Right lobe of liver (tissue), 6 donors: ENCODE data around the gene RPS19. TPM values are rescaled to one million over a fixed set of nuclear protein-coding genes. Genes with fewer than 3 reads are reported as not detected.

Source experiments
- ATAC-seq, 4 donors: fragments of 200-7000 bp; cut with Tn5 transposase; one replicate each; pipeline ENCODE4 v1.9.1; 2020; ENCODE audit warnings: mild to moderate bottlenecking in 4 of 4, moderate library complexity in 4 of 4
- DNase-seq, 3 donors: peaks; one replicate each; pipeline ENCODE4 v3.0.0-alpha.2; 2020
- H3K27ac ChIP-seq, 3 donors: fragments of 200-600 bp; one replicate each; pipeline ENCODE4 v1.8.0; 2022
- H3K27me3 ChIP-seq, 2 donors: fragments of 200-600 bp; one replicate each; pipeline ENCODE4 v1.8.0; 2022
- H3K36me3 ChIP-seq, 4 donors: fragments of 200-600 bp; sonication (generic) in 1 of 4; one replicate each; pipeline versions ENCODE4 v1.5.1 to v1.8.0; 2017 to 2022; ENCODE audit warnings: control low read depth in 1 of 4
- H3K4me1 ChIP-seq, 4 donors: fragments of 200-600 bp; sonication (generic) in 1 of 4; one replicate each; pipeline versions ENCODE4 v1.5.1 to v1.8.0; 2017 to 2022; ENCODE audit warnings: control low read depth in 1 of 4
- H3K4me3 ChIP-seq, 3 donors: fragments of 200-600 bp; one replicate each; pipeline ENCODE4 v1.8.0; 2022
- H3K9me3 ChIP-seq, 4 donors: fragments of 200-600 bp; sonication (generic) in 1 of 4; one replicate each; pipeline versions ENCODE4 v1.5.1 to v1.8.0; 2017 to 2022; ENCODE audit warnings: control low read depth in 1 of 4
- POLR2A ChIP-seq: fragments of 450-650 bp; IDR thresholded peaks from one replicate; pipeline ENCODE4 v1.6.1; 2017; ENCODE audit warnings: antibody characterized with exemption, mild to moderate bottlenecking
- WGBS: methylation state at CpG from one replicate; pipeline ENCODE4 v1.1.6; 2018; ENCODE audit warnings: low coverage, low lambda C conversion rate; ENCODE audit not compliant: insufficient coverage; ENCODE audit errors: missing lambda C conversion rate; 5-methylcytosine and 5-hydroxymethylcytosine counted together
- intact Hi-C, 2 donors: fragments of 100-400 bp; cut with DNase I; formaldehyde crosslinking; loops; one replicate each; pipeline versions ENCODE4 v1.11.2 to v1.14.1; 2022
- total RNA-seq, 6 experiments: library from RNA; depleted of rRNA in 2 of 6; stranded (reverse); fragments of >200 nt in 2 of 6; fragmentation: NEBNext Ultra II Directional in 3 of 6; extraction: Animal tissue kit (Norgen Biotek cat#: 25700) in 3 of 6; gene quantifications; one replicate each; pipeline versions ENCODE4 v1.1.0 to v1.2.4, GENCODE V29; 2016 to 2023
- TF ChIP-seq, protein P1 (sequence below), 4 donors: fragments of 200-600 bp in 3 of 4; fragments of 450-650 bp in 1 of 4; IDR thresholded peaks; one replicate each; pipeline versions ENCODE4 v1.5.1 to v1.8.0; 2016 to 2022; ENCODE audit warnings: antibody characterized with exemption in 4 of 4, mild to moderate bottlenecking in 2 of 4
- donor health status: DM: no; HTN: yes; CAD: no.
- donor health status: DM: no; HTN: no; CAD: no.
- donor health status: DM: no; HTN: no; CAD: no.
- donor health status: DM: no; HTN: yes; CAD: no.
- donor health status: DM: no; HTN: yes; CAD: no.

The RPS19 gene
- total RNA-seq, 6 experiments from 2014 or later, result 347 to 556 (median 499) TPM

DNA sequence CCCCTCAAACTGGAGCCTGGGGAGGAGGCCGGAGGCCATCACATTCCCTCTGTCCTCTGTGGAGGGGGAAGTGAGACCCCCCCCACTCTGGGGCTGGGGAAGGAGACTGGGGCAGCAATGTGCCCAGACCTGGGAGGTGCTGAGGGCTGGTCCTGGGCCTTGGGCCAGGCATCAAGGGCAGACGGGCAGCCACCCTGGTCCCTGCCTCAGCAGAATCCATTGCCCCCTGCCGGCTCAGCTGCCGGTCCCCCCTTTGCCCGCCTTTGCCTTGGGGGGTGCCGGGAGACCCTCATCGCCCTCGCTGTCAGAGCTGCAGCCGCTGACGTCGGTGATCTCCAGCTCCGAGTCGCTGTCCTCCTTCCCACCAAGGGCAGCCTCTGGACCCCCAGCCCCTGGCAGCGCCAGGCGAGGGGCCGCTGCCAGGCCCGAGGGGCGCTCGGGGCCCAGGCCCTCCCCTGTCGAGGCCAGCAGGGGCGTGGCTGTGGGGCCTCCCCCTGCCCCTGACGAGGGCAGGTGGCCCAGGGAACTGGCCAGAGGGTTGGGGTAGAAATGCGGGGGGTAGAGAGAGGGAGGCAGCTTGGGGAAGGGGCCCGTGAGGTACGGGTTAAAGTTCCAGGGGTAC, 48.0 kb downstream of the RPS19 start:
- no peak for TF ChIP-seq POLR2A
- TF ChIP-seq, protein P1, sequence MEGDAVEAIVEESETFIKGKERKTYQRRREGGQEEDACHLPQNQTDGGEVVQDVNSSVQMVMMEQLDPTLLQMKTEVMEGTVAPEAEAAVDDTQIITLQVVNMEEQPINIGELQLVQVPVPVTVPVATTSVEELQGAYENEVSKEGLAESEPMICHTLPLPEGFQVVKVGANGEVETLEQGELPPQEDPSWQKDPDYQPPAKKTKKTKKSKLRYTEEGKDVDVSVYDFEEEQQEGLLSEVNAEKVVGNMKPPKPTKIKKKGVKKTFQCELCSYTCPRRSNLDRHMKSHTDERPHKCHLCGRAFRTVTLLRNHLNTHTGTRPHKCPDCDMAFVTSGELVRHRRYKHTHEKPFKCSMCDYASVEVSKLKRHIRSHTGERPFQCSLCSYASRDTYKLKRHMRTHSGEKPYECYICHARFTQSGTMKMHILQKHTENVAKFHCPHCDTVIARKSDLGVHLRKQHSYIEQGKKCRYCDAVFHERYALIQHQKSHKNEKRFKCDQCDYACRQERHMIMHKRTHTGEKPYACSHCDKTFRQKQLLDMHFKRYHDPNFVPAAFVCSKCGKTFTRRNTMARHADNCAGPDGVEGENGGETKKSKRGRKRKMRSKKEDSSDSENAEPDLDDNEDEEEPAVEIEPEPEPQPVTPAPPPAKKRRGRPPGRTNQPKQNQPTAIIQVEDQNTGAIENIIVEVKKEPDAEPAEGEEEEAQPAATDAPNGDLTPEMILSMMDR (IDR thresholded peaks at IDR 0.05), result no peak
- Histone ChIP-seq H3K9me3 (no peaks in the 10 kb centered on the region), H3K4me1 (peaks cover 0 to 6% (median 2%) of the 10 kb centered on the region in 4 donors), H3K4me3 (no peak overlapping the region), H3K27ac (no peak overlapping the region), H3K36me3 (peaks cover 0 to 18% (median 13%) of the 10 kb centered on the region in 4 donors), H3K27me3 (no peaks in the 10 kb centered on the region)
- no peak for ATAC-seq
- intact Hi-C loops, result no loop called here
- DNase-seq, result no peak
- WGBS, result no CpG with 5 or more reads among the region's 25 CpGs

DNA sequence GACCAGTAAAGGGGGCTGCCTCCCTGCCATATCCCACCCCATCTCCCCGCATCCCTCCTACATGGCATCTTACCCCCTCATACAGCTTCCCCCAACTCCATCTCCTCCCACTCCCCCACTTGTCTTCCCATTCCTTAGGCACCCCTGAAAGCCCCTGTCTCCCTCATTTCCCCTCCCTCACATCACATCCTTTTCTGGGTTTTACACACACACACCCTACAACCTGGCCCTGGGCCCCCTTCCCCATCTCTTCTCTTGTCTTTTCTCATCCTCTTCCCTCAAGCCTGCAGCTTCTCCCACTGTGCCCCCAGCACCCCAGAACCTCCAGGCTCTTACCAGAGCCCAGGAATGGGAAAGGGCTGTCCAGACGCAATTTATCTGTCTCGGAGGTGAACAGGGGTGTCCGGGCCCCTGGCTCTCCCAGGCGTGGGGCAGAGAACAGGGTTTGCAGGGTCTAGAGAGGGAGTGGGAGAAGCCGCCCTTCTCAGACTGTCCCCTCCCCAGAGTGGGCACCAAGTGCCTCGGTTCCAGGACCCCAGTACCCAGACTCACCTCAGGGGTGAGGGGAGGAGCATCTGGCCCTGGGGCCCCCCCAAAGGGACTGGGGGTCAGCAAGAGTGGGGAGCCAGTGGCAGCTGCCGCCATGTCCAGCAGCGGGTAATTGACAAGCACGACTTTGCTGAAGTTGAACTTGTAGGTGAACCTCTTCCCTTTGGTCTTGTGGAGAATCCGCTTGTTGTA, 48.8 kb downstream of the RPS19 start:
- 72% methylated on average over 7 of the region's 11 CpGs for WGBS
- no peak for TF ChIP-seq POLR2A
- TF ChIP-seq, protein P1 (IDR thresholded peaks at IDR 0.05), result no peak
- H3K36me3 ChIP-seq, result peaks cover 0 to 12% (median 9%) of the 10 kb centered on the region in 4 donors
- peaks cover 0 to 6% (median 2%) of the 10 kb centered on the region in 4 donors for H3K4me1 ChIP-seq
- intact Hi-C loops, result no loop called here
- no peaks in the 10 kb centered on the region for H3K9me3 ChIP-seq
- no peak overlapping the region for H3K4me3 ChIP-seq
- no peak for DNase-seq
- no peaks in the 10 kb centered on the region for H3K27me3 ChIP-seq
- no peak for ATAC-seq
- H3K27ac ChIP-seq, result no peak overlapping the region

DNA sequence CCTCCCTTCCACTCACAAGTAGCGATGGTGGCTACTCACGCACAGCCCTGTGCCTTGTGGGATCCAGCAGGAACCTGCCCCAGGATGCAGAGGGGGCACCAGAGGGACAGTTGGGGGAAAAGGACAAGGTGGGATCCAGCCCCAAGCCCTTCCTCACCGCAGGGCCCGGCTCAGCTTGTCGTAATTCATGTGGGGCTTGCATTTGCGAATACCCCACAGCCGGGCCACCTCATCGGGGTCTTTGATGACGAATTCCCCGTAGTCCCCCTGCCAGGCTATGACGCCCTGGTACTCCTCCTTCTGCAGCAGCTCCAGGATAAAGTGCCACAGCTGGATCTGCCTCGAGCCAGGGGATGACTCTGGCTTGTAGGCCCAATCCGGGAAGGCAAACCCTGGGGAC, 49.7 kb downstream of the RPS19 start:
- no peaks in the 10 kb centered on the region for H3K4me1 ChIP-seq
- DNase-seq, result no peak
- no peaks in the 10 kb centered on the region for H3K9me3 ChIP-seq
- 0% methylated on average over 1 of the region's 13 CpGs for WGBS
- ATAC-seq, result no peak
- H3K27ac ChIP-seq, result no peak overlapping the region
- intact Hi-C loops, result no loop called here
- no peaks in the 10 kb centered on the region for H3K27me3 ChIP-seq
- peaks cover 0 to 10% (median 4%) of the 10 kb centered on the region in 4 donors for H3K36me3 ChIP-seq
- H3K4me3 ChIP-seq, result no peak overlapping the region
- TF ChIP-seq, protein P1 (IDR thresholded peaks at IDR 0.05), result no peak
- TF ChIP-seq POLR2A, result no peak

DNA sequence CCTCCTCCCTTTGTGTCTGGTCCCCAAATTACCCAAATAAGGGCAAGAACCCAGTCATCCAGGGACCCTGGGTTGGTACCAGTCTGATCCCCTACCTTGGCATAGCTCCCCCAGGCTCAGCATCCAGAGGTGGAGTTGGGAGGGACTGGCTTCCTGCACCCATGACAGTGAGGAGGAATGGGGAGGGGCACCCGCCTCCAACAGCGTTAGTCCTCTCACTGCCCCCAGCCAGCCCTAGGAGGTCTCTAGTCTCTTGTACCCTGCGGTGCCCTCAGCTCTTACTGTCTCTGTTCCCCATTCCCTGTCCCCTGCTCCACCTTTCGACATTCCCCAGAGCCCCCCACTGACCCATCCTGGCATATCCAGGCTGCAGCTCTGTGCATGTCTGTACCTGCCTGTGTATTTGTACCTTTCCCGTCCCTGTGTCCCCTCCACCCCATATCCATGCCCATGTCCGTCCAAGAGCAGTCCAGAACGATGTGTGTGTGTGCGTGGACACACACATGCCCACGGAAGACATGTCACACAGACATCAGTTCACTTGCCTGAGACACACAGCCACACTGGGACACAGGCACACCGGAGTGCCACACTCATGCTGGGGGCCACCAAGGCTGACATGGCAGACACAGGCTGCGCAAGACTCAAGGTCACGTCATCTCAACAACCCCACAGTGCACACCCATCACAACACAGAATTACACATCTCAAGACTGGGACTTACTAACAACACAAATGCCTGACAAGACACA, 50.4 kb downstream of the RPS19 start:
- Histone ChIP-seq H3K4me3 (no peak overlapping the region), H3K27ac (no peak overlapping the region), H3K4me1 (no peaks in the 10 kb centered on the region), H3K27me3 (no peaks in the 10 kb centered on the region), H3K9me3 (no peaks in the 10 kb centered on the region), H3K36me3 (peaks cover 0 to 4% (median under 1%) of the 10 kb centered on the region in 4 donors)
- TF ChIP-seq POLR2A, result no peak
- TF ChIP-seq, protein P1 (IDR thresholded peaks at IDR 0.05), result no peak
- no peak for DNase-seq
- intact Hi-C loops, result no loop called here
- 37% methylated on average over 7 of the region's 12 CpGs for WGBS
- ATAC-seq, result peak in 1 of 4 donors; percentile 11
